NCI-H2227 (cell line): ENCODE measurements around the gene N4BP2.
"Not testable (repeated sequence)": the region's sequence is repeated elsewhere in the genome, so short reads cannot be mapped to it uniquely, and the experiment has no call there.

Experiments
- DNase-seq: peaks from one replicate; lab custom pipeline; 2025; ENCODE audit not compliant: unreplicated experiment; lab: John Stamatoyannopoulos, UW

Gene N4BP2

DNA sequence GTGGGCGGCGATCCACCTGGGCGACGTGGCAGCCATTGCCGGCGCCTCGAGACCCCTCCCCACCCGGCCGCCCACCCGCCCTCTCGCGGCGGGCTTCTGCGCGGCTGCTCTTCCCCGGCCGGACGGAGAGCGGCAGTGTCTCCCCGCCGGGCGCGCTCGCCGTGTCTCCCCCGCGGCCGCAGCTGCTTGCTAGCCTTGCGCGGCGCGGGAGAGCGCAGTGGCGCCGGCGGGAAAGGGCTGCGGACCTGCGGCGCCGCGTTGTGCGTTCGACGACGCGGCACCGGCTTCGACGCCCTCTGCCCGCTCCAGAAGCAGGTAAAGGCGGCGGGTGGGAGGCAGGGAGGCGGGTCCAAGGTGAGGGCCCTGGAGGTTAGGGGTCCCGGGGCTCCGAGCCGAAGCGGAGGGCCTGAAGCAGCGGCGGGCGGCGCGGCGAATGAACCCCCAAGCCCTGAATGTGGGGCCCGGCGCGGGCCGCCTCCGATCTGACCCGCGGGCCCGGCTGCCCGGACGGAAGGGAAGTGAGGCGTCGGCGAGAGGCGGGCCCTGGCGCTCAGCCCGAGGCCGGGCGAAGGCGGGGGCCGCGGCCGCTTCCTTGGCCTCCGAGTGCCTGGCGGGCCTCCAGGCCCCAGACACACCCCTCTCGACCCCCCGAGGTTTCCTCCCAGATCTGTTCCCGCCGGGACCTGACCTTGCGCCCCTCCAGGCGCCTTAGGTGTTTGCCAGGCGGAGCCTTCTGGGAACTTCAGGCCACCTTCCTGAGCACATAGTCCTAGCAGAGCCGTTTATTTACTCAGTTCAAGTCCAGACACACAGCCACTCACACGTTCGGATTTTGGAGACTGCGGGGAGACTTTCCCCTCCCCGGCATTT, at the start of gene N4BP2:
N4BP2 (plus strand) TSS at position 135 of the 870 bp plus-strand sequence. CDS start 40,491 bp downstream, outside the sequence.
- peak; percentile 91 for DNase-seq

DNA sequence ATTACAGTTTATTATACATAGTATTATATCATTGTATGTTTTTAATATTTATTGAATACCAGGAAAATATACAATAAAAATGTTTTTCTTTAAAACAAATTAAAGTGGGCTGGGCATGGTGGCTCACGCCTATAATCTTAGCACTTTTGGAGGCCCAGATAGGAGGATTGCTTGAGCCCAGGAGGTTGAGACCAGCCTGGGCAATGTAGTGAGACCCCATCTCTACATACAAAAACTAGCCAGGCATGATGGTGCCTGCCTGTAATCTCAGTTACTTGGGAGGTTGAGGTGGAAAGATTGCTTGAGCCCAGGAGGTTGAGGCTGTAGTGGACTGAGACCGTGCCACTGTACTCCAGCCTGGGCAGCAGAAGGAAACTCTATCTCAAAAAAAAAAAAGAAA, 40.6 kb upstream of the N4BP2 start:
- DNase-seq, result no peak

DNA sequence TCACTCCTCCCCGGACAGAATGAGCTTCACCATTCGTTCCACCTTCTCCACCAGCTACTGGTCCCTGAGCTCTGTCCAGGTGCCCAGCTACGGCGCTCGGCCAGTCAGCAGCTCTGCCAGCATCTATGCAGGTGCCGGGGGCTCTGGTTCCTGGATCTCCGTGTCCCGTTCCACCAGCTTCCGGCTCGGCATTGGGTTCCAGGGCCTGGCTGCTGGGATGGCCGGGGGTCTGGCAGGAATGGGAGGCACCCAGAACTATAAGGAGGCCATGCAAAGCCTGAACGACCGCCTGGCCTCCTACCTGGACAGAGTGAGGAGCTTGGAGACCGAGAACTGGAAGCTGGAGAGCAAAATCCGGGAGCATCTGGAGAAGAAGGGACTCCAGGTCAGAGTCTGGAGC, 36.4 kb upstream of the N4BP2 start:
- no peak for DNase-seq

DNA sequence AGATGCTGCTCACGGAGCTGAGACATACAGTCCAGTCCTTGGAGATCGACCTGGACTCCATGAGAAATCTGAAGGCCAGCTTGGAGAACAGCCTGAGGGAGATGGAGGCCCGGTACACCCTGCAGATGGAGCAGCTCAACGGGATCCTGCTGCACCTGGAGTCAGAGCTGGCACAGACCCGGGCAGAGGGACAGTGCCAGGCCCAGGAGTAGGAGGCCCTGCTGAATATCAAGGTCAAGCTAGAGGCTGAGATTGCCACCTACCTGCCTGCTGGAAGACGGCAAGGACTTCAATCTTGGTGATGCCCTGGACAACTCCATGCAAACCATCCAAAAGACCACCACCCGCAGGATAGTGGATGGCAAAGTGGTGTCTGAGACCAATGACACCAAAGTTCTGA, 35.5 kb upstream of the N4BP2 start:
- not testable (repeated sequence) for DNase-seq

DNA sequence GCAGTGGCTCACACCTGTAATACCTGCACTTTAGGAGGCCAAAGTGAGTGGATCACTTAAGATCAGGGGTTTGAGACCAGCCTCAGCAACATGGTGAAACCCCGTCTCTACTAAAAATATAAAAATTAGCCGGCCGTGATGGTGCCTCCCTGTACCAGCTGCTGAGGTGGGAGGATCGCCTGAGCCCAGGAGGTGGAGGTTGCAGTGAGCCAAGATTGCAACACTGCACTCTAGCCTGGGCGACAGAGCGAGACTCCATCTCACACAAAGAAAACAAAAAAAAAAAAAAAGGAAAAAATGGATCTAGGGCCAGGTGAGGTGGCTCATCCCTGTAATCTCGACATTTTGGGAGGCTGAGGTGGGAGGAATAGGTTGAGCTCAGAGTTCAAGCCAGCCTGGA, 32.6 kb upstream of the N4BP2 start:
- DNase-seq, result not testable (repeated sequence)

DNA sequence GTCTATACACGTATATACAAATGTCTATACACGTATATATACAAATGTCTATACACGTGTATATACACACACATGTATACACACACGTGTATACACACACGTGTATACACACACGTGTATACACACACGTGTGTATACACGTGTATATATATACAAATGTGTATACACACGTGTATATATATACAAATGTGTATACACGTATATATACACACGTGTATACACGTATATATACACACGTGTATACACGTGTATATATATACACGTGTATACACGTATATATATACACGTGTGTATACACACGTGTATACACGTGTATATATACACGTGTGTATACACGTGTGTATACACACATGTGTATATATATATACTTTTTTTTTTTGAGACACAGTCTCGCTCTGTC, 23.9 kb upstream of the N4BP2 start:
- no peak for DNase-seq

DNA sequence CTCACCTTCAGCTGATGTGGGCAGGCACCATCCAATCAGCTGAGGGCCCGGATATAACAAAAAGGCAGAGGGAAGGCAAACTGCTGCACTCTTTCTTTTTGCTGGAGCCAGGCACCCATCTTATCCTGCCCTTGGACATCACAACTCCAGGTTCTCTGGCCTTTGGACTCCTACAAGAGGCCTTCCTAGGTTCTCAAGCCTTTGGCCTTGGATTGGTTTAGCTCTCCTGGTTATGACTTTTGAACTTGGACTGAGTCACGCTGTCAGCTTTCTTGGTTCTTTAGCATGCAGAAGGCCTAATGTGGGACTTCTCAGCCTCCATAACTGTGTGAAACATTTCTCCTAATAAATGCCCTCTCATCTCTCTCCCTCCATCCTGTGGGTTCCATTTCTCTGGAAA, 23.0 kb upstream of the N4BP2 start:
- no peak for DNase-seq

DNA sequence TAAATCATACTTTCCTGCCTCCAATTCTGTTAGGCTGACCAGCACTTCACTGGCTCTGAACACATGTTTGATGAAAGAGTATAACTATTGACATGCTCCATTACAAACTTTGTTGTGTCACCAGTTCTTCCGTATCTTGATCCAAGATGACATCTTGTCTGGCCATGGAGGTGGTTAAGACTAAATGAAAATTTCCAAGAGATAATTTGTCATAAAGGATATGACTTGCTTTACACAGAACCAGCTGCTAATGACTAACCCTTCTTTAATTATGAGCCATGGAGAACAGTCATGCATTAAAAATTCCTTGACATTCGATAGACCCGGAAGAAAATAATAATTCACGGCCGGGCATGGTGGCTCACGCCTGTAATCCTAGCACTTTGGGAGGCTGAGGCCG, 17.7 kb upstream of the N4BP2 start:
- DNase-seq, result no peak

DNA sequence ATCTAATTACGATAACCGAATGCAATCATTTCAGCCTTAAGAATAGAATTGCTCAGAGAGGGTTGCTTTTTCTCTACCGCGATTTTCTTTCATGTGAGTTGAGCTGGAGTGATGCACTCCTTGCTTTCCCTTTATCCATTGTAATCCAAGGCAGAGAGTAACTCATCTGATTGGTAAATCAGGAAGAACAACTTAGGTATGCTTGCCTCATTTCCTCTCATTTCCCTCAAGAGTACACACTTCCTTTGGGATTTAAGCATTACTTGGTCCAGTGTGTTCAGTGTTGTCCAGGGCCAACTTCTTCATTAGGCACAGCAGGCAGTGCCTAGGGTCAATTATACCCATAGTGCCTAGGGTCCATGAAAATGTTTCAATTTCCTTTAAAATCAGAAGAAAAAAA, 15.7 kb upstream of the N4BP2 start:
- no peak for DNase-seq

DNA sequence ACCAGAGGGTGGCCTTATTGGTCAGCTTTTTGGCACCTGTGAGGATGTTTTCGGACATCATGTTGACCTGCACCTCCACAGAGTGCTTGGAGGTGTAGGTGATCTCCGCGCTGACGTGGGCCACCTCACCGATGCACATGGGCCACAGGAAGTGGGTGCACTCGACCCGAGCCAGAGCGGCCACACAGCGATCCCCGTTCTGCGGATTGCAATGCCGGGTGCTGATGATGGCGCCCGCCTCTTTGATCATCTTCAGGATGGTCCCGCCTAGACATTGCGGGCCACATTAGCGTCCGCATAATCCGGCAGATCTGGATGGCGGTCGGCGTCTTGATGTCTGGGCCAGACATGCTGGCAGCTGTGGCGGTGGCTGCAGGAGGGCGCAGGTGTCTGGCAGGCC, 12.9 kb upstream of the N4BP2 start:
- no peak for DNase-seq

DNA sequence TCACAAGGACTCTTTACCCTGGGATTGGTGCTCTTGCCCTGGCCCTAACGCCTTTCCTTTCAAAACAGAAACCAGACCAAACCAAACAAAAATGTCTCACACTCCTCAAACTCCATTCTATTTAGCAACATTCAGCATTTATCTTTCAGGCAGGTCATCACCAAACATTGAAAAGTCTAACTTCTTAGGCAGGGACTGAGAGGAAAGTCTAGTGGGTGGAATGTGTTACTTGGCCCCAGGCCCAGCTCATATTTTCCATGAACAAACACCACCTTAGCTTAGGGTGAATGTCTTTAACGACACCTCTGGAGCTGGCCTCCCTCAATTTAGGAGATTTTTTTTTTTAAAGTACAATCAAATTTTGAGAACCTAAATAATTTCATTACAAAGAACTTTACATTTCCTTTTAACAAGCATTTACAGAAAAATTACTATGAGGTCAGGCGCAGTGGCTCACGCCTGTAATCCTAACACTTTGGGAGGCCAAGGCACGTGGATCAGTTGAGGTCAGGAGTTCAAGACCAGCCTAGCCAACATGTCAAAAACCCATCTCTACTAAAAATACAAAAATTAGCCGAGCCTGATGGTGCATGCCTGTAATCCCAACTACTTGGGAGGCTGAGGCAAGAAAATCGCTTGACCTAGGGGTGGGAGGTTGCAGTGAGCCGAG, 10.2 kb upstream of the N4BP2 start:
- no peak for DNase-seq

DNA sequence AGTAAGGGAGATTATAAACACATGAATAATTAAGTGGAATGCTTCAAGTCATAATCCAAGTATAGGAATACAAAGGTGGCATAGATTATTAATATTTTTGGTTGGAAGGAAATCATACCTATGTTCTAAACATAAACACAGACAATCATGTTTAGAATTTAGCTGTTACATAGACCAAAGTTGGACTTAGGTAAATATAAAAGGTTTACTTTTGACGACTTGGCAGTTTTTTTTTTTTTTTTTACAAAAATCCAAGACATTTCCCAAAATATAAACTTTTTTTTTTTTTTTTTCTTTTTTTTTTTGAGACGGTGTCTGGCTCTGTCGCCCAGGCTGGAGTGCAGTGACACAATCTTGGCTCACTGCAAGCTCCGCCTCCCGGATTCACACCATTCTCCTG, 3.5 kb upstream of the N4BP2 start:
- no peak for DNase-seq

DNA sequence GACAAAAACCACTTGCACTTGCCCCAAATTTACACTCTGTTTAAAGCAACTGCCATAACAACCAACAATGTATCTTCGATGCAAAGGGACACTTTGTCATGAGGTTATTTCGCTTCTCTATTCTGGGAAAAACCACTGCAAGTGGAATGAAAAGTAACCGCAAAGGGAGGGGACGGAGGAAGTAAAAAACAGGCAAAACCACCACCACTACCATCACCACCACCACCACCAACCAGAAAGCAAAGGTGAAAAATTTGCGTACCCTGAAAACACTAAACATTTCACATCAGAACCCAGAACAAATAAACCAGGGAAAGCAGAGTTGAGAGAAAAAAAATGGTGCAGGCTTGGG, 1.2 kb upstream of the N4BP2 start:
- peak; percentile 40 for DNase-seq

DNA sequence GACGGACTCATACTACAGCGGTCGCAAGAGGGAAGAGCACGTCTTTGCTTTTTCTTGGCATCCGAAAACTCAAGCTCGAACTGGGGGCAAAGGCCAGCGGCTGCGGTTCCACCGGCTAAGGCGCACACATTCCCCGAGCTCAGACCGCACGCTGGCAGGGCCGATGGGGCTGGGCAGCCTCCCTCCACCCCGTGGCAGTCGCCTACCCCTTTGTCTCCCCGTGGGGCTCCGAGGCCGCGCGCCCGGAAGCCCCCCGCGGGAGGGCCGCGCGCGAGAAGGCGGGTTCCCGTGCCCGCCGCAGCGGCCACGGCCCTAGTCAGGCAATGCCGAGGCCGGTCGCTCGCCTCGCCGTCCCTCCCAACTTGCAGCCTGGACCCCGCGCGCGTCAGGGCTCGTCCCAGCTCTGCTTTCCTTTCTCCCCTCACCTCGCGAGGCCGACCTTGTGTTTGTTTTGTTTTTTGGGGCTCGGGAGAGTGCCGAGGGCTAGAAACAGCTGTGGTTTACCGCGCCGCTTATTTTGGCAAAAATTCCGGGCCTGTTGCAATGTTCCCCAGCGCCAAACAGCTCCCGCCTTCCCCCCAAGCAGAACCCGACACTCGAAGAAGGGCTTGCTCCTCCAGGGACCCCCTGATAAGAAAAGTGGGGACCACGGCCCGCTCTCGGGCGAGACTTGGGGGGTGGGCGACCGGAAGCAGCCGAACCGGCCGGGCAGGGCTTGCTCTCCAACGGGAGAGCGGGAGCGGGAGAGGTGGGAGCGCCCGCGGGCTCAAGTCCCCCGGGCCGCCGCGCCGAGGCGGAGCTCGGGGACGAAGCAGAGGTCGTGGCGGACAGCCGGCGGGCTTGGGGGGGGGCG, 561 bp upstream of the N4BP2 start:
- peak; percentile 75 for DNase-seq

DNA sequence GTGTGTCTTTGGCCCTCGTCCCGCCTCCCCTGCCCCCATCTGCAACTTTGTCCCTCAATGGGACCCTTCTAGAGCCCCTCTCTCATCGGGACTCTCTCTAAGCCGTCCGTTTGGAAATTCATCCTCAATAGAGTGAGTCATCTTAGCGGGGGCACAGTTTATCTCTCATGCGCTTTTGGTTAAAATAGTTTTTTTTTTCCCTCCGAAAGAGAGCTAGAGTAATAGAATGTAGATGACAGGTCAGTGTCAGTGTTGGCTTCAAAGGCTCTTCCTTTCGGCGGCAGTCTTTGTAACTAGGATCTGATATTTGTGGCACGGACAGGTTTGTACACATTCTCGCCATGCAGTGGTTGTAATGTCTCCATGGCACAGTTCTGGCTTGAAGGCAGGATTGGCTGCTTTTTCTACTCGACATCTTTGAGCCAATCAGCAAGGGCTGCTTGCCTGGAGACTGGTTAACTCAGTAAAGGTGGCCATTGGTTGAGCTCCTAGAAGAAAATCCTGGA, 989 bp downstream of the N4BP2 start:
- peak; percentile 85 for DNase-seq

DNA sequence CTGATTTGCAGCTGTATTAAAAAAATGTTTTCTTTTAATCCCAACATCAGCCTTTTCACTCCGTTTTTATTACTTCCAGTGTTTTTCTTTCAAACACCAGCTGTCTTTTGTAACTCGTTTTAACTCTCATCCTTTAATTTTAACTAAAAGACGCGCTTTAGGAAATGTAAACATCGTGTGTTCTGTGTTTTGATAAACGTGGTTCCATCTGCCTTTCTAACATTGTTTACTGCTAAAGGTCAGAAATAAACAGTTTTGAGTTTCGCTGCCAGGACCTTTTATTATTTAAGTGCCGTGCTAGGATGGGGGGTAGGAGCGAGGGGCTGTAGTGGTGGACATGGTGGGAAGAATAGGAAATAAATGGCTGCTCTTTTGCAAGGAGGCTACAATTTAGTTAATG, 1.5 kb downstream of the N4BP2 start:
- DNase-seq, result no peak

DNA sequence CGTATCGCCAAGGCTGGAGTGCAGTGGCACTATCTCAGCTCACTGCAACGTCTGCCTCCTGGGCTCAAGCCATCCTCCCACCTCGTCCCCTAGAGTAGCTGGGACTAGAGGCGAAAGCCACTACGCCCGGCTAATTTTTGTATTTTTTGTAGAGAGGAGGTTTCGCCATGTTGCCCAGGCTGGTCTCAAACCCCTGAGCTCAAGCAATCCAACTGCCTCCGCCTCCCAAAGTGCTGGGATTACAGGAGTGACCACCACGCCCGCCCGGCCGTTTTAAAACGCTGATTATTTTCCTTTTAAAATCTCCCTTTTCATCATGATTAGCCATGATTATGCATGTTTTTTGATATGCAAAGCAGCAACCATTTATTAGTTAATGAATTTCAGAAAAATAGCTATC, 2.2 kb downstream of the N4BP2 start:
- DNase-seq, result no peak

DNA sequence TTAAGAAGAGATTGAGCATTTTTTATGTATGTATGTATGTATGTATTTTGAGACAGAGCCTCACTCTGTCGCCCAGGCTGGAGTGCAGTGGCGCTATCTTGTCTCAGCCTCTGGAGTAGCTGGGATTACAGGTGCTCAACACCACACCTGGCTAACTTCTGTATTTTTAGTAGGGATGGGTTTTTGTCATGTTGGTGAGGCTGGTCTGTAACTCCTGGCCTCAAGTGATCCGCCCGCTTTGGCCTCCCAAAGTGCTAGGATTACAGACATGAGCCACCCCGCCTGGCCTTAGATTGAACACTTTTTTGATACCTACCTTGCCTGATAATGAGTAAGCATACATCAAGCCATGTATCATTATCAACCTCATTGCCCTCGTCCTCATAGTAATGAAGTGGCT, 2.7 kb downstream of the N4BP2 start:
- no peak for DNase-seq

DNA sequence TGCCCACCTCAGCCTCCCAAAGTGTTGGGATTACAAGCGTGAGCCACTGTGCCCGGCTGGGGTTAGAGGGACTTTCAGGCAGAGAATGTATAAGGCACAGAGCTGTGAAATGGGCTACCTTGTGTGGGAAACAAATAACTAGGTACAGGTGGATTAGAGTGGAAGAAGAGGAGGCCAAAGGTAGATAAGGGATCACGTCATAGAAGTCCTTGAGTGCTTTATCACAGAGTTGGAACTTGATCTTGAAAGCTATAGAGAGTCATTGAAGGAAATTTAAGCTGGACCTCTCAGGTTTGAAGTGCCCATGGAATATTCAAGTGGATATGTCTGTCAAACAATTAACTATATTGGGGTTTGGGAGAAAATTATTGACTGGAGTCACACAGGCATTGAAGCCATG, 8.4 kb downstream of the N4BP2 start:
- DNase-seq, result no peak

DNA sequence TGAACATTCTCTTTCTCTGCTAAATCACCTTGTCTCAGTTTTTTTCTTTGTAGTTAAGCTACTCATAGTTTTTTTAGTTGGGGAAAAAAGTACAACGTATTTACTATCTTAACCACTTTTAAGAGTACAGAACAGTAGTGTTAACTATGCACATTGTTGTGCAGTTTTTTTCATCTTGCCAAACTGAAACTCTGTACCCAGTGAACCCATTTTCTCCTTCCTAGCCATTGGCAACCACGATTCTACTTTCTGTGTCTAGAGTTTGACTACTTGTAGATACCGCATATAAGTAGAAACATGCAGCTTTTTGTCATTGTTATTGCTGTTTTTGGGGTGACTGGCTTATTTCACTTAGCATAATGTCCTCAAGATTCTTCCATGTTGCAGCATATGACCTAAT, 10.0 kb downstream of the N4BP2 start:
- DNase-seq, result no peak

DNA sequence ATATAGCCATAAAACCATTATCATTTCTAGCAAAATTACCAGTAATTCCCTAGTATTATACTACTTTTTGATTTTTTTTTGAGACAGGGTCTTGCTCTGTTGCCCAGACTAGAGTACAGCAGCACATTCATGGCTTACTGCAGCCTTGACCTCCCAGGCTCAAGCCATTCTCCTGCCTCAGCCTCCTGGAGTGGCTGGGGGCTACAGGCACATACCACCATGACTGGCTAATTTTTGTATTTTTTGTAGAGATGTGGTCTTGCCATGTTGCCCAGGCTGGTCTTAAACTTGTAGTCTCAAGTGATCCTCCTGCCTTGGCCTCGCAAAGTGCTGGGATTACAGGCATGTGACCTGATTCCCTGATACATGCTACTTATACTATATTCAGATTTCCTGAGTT, 13.7 kb downstream of the N4BP2 start:
- DNase-seq, result no peak

DNA sequence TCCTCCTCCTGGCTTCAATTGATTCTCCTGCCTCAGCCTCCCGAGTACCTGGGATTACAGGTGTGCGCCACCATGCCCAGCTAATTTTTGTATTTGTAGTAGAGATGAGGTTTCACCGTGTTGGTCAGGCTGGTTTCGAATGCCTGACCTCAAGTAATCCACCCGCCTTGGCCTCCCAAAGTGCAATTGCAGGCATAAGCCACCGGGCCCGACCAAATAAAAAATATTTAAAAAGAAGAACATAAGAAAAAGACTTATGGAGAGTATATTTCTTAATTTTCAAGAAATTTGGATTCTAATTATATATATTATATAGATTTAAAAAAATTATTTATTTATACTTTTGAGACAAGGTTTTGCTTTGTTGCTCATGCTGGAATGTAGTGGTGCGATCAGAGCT, 29.8 kb downstream of the N4BP2 start:
- DNase-seq, result no peak
